Endothelial cell of umbilical vein (primary cell): ENCODE measurements around the gene MAST4. TPM values are rescaled to one million over a fixed set of nuclear protein-coding genes. Genes with fewer than 3 reads are reported as not detected.
A peak's percentile ranks its signal among the peaks of the same experiment; 100 is the strongest.

Source experiments
- BruUV-seq: library from RNA; stranded (reverse); fragments of 400-500 nt; replicated peaks from 2 replicates; lab custom pipeline; 2021; lab: Mats Ljungman, UMichigan
- CTCF ChIA-PET: fragments of 300-600, 350-600 bp; sonication (Branson Sonifier 250); formaldehyde crosslinking; loops from one replicate; lab custom pipeline; 2021; ENCODE audit warnings: antibody characterized with exemption, inconsistent platforms; lab: Charles Lee
- POLR2A ChIA-PET: fragments of 300-600, 350-600 bp; sonication (Branson Sonifier 250); formaldehyde crosslinking; loops from one replicate; lab custom pipeline; 2021; ENCODE audit warnings: antibody characterized with exemption, inconsistent platforms; lab: Charles Lee
- DNase-seq: peaks from one replicate; pipeline ENCODE4 v3.0.0-alpha.2; 2011; ENCODE audit warnings: low read depth, low spot score
- FAIRE-seq: peaks from 2 replicates; lab custom pipeline; 2011; peaks lifted over from hg19 to GRCh38; lab: Jason Lieb, UNC
- H2AFZ ChIP-seq: 2 replicates; pipeline ENCODE4 v1.6.0; 2012; ENCODE audit warnings: low read depth, low read length, control low read depth, inconsistent platforms
- H3K27ac ChIP-seq: 2 replicates; pipeline ENCODE4 v1.5.1; 2011; ENCODE audit warnings: low read depth, mild to moderate bottlenecking, control low read depth, low read length, moderate library complexity; ENCODE audit not compliant: insufficient read depth
- H3K27me3 ChIP-seq, 2 experiments: 2 replicates each; pipeline versions ENCODE4 v1.6.0 to v1.6.1; 2011; ENCODE audit warnings: low read length in 2 of 2, mixed read lengths in 1 of 2; ENCODE audit not compliant: control insufficient read depth in 2 of 2, insufficient read depth in 2 of 2
- H3K36me3 ChIP-seq, 2 experiments: 2 replicates in 1 of 2; 3 replicates in 1 of 2; pipeline ENCODE4 v1.5.1; 2011; ENCODE audit warnings: low read length in 2 of 2, mild to moderate bottlenecking in 1 of 2, moderate library complexity in 1 of 2; ENCODE audit not compliant: control insufficient read depth in 2 of 2, insufficient read depth in 2 of 2; ENCODE audit errors: extremely low read depth in 1 of 2
- H3K4me1 ChIP-seq: 3 replicates; pipeline ENCODE4 v1.5.1; 2011; ENCODE audit warnings: mild to moderate bottlenecking, low read length; ENCODE audit not compliant: control insufficient read depth, insufficient read depth; ENCODE audit errors: extremely low read depth
- H3K4me2 ChIP-seq: 2 replicates; pipeline ENCODE4 v1.6.1; 2011; ENCODE audit warnings: low read length, control low read depth, mixed read lengths; ENCODE audit not compliant: insufficient read depth
- H3K4me3 ChIP-seq, 3 experiments: fragments of 200-600 bp in 1 of 3; sonication (generic), shearing (Covaris generic) in 1 of 3; replicated peaks in 1 of 3; 2 replicates each; pipeline ENCODE4 v1.5.1; 2011 to 2016; ENCODE audit warnings: control low read depth in 3 of 3, low read length in 3 of 3, mild to moderate bottlenecking in 2 of 3, inconsistent platforms in 1 of 3, low read depth in 1 of 3, moderate library complexity in 1 of 3; ENCODE audit not compliant: insufficient read depth in 1 of 3
- H3K79me2 ChIP-seq: 2 replicates; pipeline ENCODE4 v1.6.0; 2012; ENCODE audit warnings: low read length, inconsistent platforms; ENCODE audit not compliant: control insufficient read depth, insufficient read depth
- H3K9ac ChIP-seq: replicated peaks from 2 replicates; pipeline ENCODE3; 2011; ENCODE audit warnings: low read length, control low read depth; ENCODE audit not compliant: insufficient read depth; ENCODE audit errors: extremely low read depth
- H3K9me1 ChIP-seq: replicated peaks from 3 replicates; pipeline ENCODE4 v1.6.0; 2011; ENCODE audit warnings: mild to moderate bottlenecking, low read length; ENCODE audit not compliant: control insufficient read depth, insufficient read depth; ENCODE audit errors: extremely low read depth
- H3K9me3 ChIP-seq: replicated peaks from 2 replicates; pipeline ENCODE4 v1.5.1; 2012; ENCODE audit warnings: low read length, inconsistent platforms; ENCODE audit not compliant: control insufficient read depth, insufficient read depth
- H4K20me1 ChIP-seq: replicated peaks from 2 replicates; pipeline ENCODE3; 2011; ENCODE audit warnings: mild to moderate bottlenecking, low read length; ENCODE audit not compliant: control insufficient read depth, insufficient read depth; ENCODE audit errors: extremely low read depth
- CTCF ChIP-seq, 2 donors: IDR thresholded peaks; 1 replicate in 1 of 2; 2 replicates in 1 of 2; pipeline ENCODE4 v1.5.1; 2011; ENCODE audit warnings: low read length in 2 of 2, mild to moderate bottlenecking in 2 of 2, moderate library complexity in 2 of 2, control low read depth in 1 of 2, inconsistent platforms in 1 of 2, low read depth in 1 of 2; ENCODE audit not compliant: insufficient read depth in 1 of 2; ENCODE audit errors: extremely low read depth in 1 of 2
- EZH2 ChIP-seq: IDR thresholded peaks from 2 replicates; pipeline ENCODE4 v1.6.1; 2012; ENCODE audit warnings: borderline replicate concordance, low read depth, mild to moderate bottlenecking, moderate library complexity, low read length, inconsistent platforms; ENCODE audit not compliant: severe bottlenecking
- FOS ChIP-seq: IDR thresholded peaks from 2 replicates; pipeline ENCODE4 v1.6.1; 2011; ENCODE audit warnings: mild to moderate bottlenecking, low read length, moderate library complexity, borderline replicate concordance; ENCODE audit not compliant: insufficient read depth
- GATA2 ChIP-seq: IDR thresholded peaks from 2 replicates; pipeline ENCODE4 v1.7.0; 2011; ENCODE audit warnings: low read depth, mild to moderate bottlenecking, moderate library complexity, mixed read lengths, low read length; ENCODE audit not compliant: insufficient read length, insufficient read depth
- JUN ChIP-seq: IDR thresholded peaks from 2 replicates; pipeline ENCODE4 v1.6.1; 2011; ENCODE audit warnings: borderline replicate concordance, low read depth; ENCODE audit not compliant: insufficient read length, insufficient read depth
- MAX ChIP-seq: IDR thresholded peaks from 2 replicates; pipeline ENCODE4 v1.6.1; 2011; ENCODE audit not compliant: insufficient read depth, insufficient read length
- MYC ChIP-seq: IDR thresholded peaks from one replicate; pipeline ENCODE4 v1.6.1; 2011; ENCODE audit warnings: mild to moderate bottlenecking, low read depth, low read length
- POLR2A ChIP-seq: IDR thresholded peaks from 2 replicates; pipeline ENCODE4 v1.6.1; 2012; ENCODE audit warnings: low read depth, mild to moderate bottlenecking, control low read depth, low read length
- POLR2AphosphoS5 ChIP-seq: IDR thresholded peaks from 2 replicates; pipeline ENCODE4 v1.6.1; 2012; ENCODE audit warnings: low read depth, mild to moderate bottlenecking, control low read depth, low read length, moderate library complexity; ENCODE audit not compliant: insufficient read depth
- dilution Hi-C: fragments of 300-500 bp; cut with MboI; formaldehyde crosslinking; loops from one replicate; pipeline ENCODE4 v1.15.0; 2019; ENCODE audit warnings: low sequenced_read_pairs; ENCODE audit not compliant: extremely low pct_ligation_motif_present
- intact Hi-C: fragments of 100-400 bp; cut with micrococcal nuclease; formaldehyde crosslinking; loops from one replicate; pipeline ENCODE4 v1.10.0; 2022
- polyA plus RNA-seq, 4 experiments: library from polyadenylated mRNA; depleted of rRNA in 3 of 4; stranded (reverse) in 3 of 4; unstranded in 1 of 4; fragments of >200 nt; gene quantifications; 2 replicates each; pipeline versions ENCODE4 v1.2.1 to v1.2.3, GENCODE V29; 2011 to 2012; ENCODE audit warnings: missing spikeins in 1 of 4
- total RNA-seq: library from RNA; stranded (reverse); gene quantifications from 2 replicates; pipeline ENCODE4 v1.2.3, GENCODE V29; 2021

The MAST4 gene
- total and polyA plus RNA-seq, 2 donors (not counting 3 experiments of a cell fraction or from before 2014, with no cell fraction given), result 40.2 to 116 TPM

GRCh38 chr5:67004730-67005350 is 408.6 kb downstream of the MAST4 start:
- Histone ChIP-seq H3K27ac (peak overlapping the region; percentile 94), H3K4me3 (peak overlapping the region; percentile 50 to 93 (median 87)), H3K9me3 (no peaks in the 10 kb centered on the region), H3K4me1 (peaks cover 44% of the 10 kb centered on the region), H3K9ac (peak overlapping the region; percentile 97), H2AFZ (no peak overlapping the region), H3K9me1 (no peaks in the 10 kb centered on the region), H3K27me3 (no peaks in the 10 kb centered on the region), H4K20me1 (no peaks in the 10 kb centered on the region), H3K79me2 (peaks cover 50% of the 10 kb centered on the region), H3K36me3 (no peaks in the 10 kb centered on the region), H3K4me2 (peak overlapping the region; percentile 99)
- FAIRE-seq (no peak), DNase-seq (peak; percentile 43)
- intact Hi-C loops, result loop anchor here (1.0 to 10.0 kb wide), 8 partner anchors 10 to 300 kb away; no protein-coding TSS in a partner anchor
- CTCF ChIA-PET, result interaction anchor here (0.6 to 2.7 kb wide), 13 partner anchors 9 to 190 kb away, joined by 3 to 17 read pairs (median 4); no protein-coding TSS in a partner anchor
- POLR2A ChIA-PET, result interaction anchor here (2.7 kb wide), 1 partner anchor 10 kb away, joined by 45 read pairs; no protein-coding TSS in a partner anchor
- no peak for TF ChIP-seq GATA2
- TF ChIP-seq JUN, result no peak
- TF ChIP-seq FOS, result no peak
- TF ChIP-seq MYC, result no peak
- no peak for TF ChIP-seq POLR2AphosphoS5
- no peak for TF ChIP-seq MAX
- TF ChIP-seq CTCF (IDR thresholded peaks at IDR 0.05; ENCODE audit: extremely low read depth in 1 of 2, insufficient read depth in 1 of 2, low read depth in 1 of 2, low read length in 2 of 2), result no peak
- TF ChIP-seq EZH2, result no peak
- TF ChIP-seq POLR2A, result no peak
- BruUV-seq, result TSS peak; percentile 64
- dilution Hi-C loops, result no loop called here
